ENCODE measurements around the gene CPN2. TPM values are rescaled to one million over a fixed set of nuclear protein-coding genes. Genes with fewer than 3 reads are reported as not detected.

CPN2 gene
- total and polyA plus RNA-seq, 2 of the 13 experiments (the other 11 are each of a cell fraction or from before 2014, with no cell fraction given), result 26.7 to 27.7 TPM

DNA sequence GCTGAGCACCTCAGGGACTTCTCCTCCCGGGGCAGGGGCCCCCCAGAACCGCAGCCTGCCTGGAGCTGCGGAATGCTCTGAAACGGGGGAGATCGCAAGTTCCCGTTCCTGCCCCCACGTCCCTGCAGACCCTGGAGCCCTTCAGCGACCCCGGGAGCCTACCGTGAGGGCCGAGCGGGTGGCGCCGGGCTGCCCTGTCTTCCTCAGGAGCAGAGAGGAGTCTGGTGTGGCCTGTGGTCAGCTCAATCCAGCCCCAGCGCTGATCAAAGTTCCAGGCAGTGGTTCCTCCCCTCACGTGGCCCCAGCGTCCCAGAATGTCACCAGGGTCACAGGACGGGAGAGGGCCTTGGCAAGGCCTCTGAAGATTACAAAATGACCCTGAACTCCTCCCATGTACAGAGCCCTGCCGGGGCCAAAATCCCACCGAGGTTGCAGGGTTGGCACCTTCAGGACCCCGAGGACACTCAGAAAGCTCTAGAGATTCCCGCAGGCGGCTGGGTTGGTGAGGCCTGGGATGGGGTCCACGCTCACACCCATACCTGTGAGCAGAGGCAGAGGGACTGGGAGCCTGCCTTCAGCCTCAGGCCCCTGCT lies at the start of gene CPN2 (continued):
- TF ChIP-seq, protein P1, sequence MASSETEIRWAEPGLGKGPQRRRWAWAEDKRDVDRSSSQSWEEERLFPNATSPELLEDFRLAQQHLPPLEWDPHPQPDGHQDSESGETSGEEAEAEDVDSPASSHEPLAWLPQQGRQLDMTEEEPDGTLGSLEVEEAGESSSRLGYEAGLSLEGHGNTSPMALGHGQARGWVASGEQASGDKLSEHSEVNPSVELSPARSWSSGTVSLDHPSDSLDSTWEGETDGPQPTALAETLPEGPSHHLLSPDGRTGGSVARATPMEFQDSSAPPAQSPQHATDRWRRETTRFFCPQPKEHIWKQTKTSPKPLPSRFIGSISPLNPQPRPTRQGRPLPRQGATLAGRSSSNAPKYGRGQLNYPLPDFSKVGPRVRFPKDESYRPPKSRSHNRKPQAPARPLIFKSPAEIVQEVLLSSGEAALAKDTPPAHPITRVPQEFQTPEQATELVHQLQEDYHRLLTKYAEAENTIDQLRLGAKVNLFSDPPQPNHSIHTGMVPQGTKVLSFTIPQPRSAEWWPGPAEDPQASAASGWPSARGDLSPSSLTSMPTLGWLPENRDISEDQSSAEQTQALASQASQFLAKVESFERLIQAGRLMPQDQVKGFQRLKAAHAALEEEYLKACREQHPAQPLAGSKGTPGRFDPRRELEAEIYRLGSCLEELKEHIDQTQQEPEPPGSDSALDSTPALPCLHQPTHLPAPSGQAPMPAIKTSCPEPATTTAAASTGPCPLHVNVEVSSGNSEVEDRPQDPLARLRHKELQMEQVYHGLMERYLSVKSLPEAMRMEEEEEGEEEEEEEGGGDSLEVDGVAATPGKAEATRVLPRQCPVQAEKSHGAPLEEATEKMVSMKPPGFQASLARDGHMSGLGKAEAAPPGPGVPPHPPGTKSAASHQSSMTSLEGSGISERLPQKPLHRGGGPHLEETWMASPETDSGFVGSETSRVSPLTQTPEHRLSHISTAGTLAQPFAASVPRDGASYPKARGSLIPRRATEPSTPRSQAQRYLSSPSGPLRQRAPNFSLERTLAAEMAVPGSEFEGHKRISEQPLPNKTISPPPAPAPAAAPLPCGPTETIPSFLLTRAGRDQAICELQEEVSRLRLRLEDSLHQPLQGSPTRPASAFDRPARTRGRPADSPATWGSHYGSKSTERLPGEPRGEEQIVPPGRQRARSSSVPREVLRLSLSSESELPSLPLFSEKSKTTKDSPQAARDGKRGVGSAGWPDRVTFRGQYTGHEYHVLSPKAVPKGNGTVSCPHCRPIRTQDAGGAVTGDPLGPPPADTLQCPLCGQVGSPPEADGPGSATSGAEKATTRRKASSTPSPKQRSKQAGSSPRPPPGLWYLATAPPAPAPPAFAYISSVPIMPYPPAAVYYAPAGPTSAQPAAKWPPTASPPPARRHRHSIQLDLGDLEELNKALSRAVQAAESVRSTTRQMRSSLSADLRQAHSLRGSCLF (CRISPR knock-in tag; IDR thresholded peaks at IDR 0.05; ENCODE audit: borderline replicate concordance), result no peak
- no peak for TF ChIP-seq ZFP62 (CRISPR knock-in tag; IDR thresholded peaks at IDR 0.05)
- TF ChIP-seq, protein P2, sequence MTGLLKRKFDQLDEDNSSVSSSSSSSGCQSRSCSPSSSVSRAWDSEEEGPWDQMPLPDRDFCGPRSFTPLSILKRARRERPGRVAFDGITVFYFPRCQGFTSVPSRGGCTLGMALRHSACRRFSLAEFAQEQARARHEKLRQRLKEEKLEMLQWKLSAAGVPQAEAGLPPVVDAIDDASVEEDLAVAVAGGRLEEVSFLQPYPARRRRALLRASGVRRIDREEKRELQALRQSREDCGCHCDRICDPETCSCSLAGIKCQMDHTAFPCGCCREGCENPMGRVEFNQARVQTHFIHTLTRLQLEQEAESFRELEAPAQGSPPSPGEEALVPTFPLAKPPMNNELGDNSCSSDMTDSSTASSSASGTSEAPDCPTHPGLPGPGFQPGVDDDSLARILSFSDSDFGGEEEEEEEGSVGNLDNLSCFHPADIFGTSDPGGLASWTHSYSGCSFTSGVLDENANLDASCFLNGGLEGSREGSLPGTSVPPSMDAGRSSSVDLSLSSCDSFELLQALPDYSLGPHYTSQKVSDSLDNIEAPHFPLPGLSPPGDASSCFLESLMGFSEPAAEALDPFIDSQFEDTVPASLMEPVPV (CRISPR knock-in tag; IDR thresholded peaks at IDR 0.05), result no peak; the same call in 1 of the 2 replicates
- TF ChIP-seq, protein P3, sequence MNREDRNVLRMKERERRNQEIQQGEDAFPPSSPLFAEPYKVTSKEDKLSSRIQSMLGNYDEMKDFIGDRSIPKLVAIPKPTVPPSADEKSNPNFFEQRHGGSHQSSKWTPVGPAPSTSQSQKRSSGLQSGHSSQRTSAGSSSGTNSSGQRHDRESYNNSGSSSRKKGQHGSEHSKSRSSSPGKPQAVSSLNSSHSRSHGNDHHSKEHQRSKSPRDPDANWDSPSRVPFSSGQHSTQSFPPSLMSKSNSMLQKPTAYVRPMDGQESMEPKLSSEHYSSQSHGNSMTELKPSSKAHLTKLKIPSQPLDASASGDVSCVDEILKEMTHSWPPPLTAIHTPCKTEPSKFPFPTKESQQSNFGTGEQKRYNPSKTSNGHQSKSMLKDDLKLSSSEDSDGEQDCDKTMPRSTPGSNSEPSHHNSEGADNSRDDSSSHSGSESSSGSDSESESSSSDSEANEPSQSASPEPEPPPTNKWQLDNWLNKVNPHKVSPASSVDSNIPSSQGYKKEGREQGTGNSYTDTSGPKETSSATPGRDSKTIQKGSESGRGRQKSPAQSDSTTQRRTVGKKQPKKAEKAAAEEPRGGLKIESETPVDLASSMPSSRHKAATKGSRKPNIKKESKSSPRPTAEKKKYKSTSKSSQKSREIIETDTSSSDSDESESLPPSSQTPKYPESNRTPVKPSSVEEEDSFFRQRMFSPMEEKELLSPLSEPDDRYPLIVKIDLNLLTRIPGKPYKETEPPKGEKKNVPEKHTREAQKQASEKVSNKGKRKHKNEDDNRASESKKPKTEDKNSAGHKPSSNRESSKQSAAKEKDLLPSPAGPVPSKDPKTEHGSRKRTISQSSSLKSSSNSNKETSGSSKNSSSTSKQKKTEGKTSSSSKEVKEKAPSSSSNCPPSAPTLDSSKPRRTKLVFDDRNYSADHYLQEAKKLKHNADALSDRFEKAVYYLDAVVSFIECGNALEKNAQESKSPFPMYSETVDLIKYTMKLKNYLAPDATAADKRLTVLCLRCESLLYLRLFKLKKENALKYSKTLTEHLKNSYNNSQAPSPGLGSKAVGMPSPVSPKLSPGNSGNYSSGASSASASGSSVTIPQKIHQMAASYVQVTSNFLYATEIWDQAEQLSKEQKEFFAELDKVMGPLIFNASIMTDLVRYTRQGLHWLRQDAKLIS (CRISPR knock-in tag; IDR thresholded peaks at IDR 0.05), result no peak
- no peak for TF ChIP-seq RFX3 (CRISPR knock-in tag; IDR thresholded peaks at IDR 0.05)
- TF ChIP-seq KDM3A (CRISPR knock-in tag; IDR thresholded peaks at IDR 0.05; ENCODE audit: low read depth), result peak; percentile 79; the same call in 1 of the 2 replicates
- TF ChIP-seq, protein P4, sequence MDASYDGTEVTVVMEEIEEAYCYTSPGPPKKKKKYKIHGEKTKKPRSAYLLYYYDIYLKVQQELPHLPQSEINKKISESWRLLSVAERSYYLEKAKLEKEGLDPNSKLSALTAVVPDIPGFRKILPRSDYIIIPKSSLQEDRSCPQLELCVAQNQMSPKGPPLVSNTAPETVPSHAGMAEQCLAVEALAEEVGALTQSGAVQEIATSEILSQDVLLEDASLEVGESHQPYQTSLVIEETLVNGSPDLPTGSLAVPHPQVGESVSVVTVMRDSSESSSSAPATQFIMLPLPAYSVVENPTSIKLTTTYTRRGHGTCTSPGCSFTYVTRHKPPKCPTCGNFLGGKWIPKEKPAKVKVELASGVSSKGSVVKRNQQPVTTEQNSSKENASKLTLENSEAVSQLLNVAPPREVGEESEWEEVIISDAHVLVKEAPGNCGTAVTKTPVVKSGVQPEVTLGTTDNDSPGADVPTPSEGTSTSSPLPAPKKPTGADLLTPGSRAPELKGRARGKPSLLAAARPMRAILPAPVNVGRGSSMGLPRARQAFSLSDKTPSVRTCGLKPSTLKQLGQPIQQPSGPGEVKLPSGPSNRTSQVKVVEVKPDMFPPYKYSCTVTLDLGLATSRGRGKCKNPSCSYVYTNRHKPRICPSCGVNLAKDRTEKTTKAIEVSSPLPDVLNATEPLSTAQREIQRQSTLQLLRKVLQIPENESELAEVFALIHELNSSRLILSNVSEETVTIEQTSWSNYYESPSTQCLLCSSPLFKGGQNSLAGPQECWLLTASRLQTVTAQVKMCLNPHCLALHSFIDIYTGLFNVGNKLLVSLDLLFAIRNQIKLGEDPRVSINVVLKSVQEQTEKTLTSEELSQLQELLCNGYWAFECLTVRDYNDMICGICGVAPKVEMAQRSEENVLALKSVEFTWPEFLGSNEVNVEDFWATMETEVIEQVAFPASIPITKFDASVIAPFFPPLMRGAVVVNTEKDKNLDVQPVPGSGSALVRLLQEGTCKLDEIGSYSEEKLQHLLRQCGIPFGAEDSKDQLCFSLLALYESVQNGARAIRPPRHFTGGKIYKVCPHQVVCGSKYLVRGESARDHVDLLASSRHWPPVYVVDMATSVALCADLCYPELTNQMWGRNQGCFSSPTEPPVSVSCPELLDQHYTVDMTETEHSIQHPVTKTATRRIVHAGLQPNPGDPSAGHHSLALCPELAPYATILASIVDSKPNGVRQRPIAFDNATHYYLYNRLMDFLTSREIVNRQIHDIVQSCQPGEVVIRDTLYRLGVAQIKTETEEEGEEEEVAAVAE (CRISPR knock-in tag; IDR thresholded peaks at IDR 0.05; ENCODE audit: borderline replicate concordance), result peak; percentile 45; the same call in 1 of the 2 replicates
- TF ChIP-seq, protein P5, sequence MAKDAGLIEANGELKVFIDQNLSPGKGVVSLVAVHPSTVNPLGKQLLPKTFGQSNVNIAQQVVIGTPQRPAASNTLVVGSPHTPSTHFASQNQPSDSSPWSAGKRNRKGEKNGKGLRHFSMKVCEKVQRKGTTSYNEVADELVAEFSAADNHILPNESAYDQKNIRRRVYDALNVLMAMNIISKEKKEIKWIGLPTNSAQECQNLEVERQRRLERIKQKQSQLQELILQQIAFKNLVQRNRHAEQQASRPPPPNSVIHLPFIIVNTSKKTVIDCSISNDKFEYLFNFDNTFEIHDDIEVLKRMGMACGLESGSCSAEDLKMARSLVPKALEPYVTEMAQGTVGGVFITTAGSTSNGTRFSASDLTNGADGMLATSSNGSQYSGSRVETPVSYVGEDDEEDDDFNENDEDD (CRISPR knock-in tag; IDR thresholded peaks at IDR 0.05; ENCODE audit: borderline replicate concordance), result 0 out of 2 replicates have a peak, but pooled peaks have one; percentile 47
- TF ChIP-seq POLR2G (IDR thresholded peaks at IDR 0.05; ENCODE audit: low read depth, low read length), result peak; percentile 87
